Subcutaneous abdominal adipose tissue (tissue), 5 donors: ENCODE data around the gene ZFHX3.

Source experiments
- H3K27ac ChIP-seq: one replicate; pipeline ENCODE4 v1.7.0; 2013; ENCODE audit warnings: low read depth, mild to moderate bottlenecking, inconsistent platforms, low read length, moderate library complexity
- H3K27me3 ChIP-seq, 5 donors: one replicate each; pipeline ENCODE4 v1.7.0; 2013; ENCODE audit warnings: low read length in 5 of 5, inconsistent platforms in 1 of 5; ENCODE audit not compliant: control insufficient read depth in 5 of 5, insufficient read depth in 4 of 5
- H3K36me3 ChIP-seq, 5 donors: one replicate each; pipeline ENCODE4 v1.7.0; 2013; ENCODE audit warnings: low read length in 5 of 5; ENCODE audit not compliant: control insufficient read depth in 5 of 5, insufficient read depth in 5 of 5
- H3K4me1 ChIP-seq, 5 donors: one replicate each; pipeline ENCODE4 v1.7.0; 2013; ENCODE audit warnings: low read length in 5 of 5, mild to moderate bottlenecking in 3 of 5, moderate library complexity in 1 of 5; ENCODE audit not compliant: control insufficient read depth in 5 of 5, insufficient read depth in 5 of 5
- H3K4me3 ChIP-seq, 5 donors: one replicate each; pipeline ENCODE4 v1.7.0; 2013; ENCODE audit warnings: low read length in 5 of 5, low read depth in 1 of 5
- H3K9ac ChIP-seq, 5 donors: one replicate each; pipeline ENCODE4 v1.7.0; 2013; ENCODE audit warnings: low read length in 5 of 5, mild to moderate bottlenecking in 4 of 5, moderate library complexity in 3 of 5
- H3K9me3 ChIP-seq, 5 donors: one replicate each; pipeline ENCODE4 v1.7.0; 2013; ENCODE audit warnings: low read length in 5 of 5; ENCODE audit not compliant: control insufficient read depth in 5 of 5
- donor health status: healthy.
- donor health status: healthy.
- donor health status: healthy.
- donor health status: healthy.
- donor health status: healthy.

Gene ZFHX3

DNA sequence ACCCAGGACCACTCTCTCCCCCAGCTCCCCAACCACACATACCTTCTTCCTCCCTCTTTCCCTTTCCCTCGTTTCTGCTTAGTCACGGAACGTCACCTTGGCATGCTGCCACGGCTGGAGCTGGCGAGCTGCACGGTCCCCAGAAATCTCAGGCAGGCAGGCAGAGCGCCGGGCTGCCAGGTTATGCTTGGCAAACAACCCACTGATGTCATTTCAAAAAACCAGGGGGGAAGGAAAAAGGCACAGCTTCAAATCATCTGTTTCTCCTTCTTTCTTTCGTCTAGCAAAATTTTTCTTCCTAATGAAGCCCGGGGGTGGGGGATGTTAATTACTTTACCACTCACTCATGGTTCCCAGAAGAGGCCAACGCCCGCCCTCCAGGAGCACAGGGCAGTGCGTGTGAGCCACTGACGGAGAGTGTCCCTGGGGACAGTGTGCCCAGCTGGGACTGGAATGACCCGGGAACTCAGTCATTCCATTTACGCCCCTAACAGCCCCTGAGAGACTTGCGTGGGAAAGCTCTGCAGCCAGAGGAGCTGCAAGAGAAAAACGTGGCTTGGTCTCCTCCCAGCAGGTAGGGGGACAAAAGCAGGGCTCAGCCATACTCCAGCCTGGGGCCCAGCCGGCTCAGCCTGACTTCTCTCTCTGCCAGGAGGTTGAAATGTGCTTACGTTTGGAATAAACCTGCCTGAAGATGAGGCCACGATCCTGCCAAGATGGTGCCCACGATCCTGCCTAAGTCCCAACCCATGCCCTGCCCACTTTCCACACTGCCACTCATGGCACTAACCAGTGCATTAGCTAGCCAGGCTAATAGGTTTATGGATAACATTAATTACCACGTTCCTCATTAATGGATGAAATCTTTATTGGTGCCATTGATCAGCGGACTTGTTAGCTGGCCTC is 198.9 kb downstream of the ZFHX3 start:
- Histone ChIP-seq H3K4me1 (peaks cover 5 to 47% (median 31%) of the 10 kb centered on the region in 5 donors), H3K9me3 (no peaks in the 10 kb centered on the region), H3K4me3 (peak overlapping the region in 3 of 5 donors; percentile 13 to 31 (median 17)), H3K36me3 (peaks cover 0 to 2% (median 0%) of the 10 kb centered on the region in 5 donors), H3K27ac (no peak overlapping the region), H3K9ac (no peak overlapping the region), H3K27me3 (no peaks in the 10 kb centered on the region)

DNA sequence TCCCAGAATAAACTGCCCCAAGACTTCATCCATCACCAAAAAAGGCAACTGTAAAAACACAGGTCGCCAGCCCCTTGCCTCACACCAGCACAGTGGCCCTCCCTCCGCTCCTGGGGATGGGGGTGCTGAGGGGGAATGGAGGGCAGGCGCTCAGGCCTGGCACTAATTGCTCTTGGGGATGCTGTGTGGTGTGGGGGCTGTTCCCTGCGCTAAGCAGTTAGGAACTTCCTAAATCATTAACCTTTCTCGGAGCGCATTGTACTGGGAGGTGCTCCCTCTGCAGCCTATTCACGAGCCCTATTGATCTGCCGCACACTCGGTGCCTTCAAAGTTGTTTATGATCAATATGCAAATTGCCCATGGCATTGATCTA is 199.9 kb downstream of the ZFHX3 start:
- Histone ChIP-seq H3K27ac (no peak overlapping the region), H3K4me3 (no peak overlapping the region), H3K9me3 (no peaks in the 10 kb centered on the region), H3K4me1 (peaks cover 3 to 42% (median 21%) of the 10 kb centered on the region in 5 donors), H3K36me3 (peaks cover 0 to 2% (median 0%) of the 10 kb centered on the region in 5 donors), H3K9ac (peak overlapping the region in 1 of 5 donors; percentile 12), H3K27me3 (no peaks in the 10 kb centered on the region)

DNA sequence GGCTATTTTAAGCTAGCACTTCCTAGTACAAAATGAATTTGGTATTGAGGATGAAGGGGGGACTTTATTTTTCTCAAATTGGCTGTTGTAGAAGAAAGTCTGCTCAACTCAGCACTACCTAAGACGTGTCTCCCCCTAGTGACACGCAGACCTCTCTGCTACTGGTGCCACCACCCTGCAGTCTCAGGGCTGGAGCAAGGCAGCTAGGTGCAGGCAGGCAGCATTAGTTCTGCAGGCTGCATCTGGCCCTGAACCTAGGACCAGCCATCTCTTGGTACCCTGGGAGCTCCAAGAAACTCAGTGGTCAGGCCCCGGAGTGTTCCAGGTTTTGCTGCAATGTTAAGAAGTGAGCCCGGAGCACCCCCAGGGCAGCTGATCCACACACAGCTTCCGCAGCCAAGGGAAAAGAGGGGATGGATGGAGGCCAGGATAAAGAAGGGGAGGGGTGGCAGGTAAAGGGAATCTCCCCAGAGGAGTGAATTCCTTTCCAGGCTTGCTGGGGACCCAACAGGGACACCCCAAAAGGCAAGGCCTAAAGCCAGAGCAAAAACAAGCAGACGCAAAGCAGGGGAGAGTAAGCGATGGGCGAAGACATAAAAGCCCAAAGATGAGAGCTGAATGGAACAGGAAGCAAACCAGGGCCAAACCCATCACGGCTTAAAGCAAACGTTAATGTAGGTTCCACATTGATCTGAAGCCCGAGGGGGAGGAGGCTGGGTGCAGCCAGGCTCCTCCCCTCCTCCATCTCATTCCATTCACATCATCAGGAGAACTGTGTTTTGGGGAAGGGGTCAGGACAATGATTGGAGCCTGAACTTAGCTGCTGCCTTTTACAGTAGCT is 200.5 kb downstream of the ZFHX3 start:
- Histone ChIP-seq H3K36me3 (peaks cover 0 to 2% (median 0%) of the 10 kb centered on the region in 5 donors), H3K4me1 (peaks cover 3 to 42% (median 20%) of the 10 kb centered on the region in 5 donors), H3K27me3 (no peaks in the 10 kb centered on the region), H3K9ac (peak overlapping the region in 1 of 5 donors; percentile 12), H3K27ac (no peak overlapping the region), H3K4me3 (no peak overlapping the region), H3K9me3 (no peaks in the 10 kb centered on the region)

DNA sequence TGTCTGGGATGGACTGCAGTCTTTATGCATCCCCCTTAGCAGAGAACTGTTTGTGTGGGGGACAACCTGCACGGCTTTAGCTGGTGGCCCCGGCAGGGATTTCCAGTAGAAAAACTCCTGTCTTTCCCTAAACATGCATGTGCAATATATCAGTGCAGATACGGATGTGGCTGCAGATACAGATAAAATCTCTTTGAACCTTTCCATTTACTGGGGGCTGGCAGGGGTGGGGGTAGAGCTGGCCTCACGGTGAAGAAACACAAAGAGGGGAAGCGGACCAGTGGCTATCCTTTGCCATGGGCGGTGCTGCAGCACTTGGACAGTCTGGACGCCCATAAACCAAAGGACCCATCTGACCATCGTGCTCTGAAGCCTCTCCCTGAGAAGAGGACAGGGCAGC is 201.3 kb downstream of the ZFHX3 start:
- Histone ChIP-seq H3K4me1 (peaks cover 3 to 43% (median 22%) of the 10 kb centered on the region in 5 donors), H3K27ac (no peak overlapping the region), H3K9me3 (no peaks in the 10 kb centered on the region), H3K27me3 (no peaks in the 10 kb centered on the region), H3K9ac (no peak overlapping the region), H3K4me3 (no peak overlapping the region), H3K36me3 (peaks cover 0 to 2% (median 0%) of the 10 kb centered on the region in 5 donors)

DNA sequence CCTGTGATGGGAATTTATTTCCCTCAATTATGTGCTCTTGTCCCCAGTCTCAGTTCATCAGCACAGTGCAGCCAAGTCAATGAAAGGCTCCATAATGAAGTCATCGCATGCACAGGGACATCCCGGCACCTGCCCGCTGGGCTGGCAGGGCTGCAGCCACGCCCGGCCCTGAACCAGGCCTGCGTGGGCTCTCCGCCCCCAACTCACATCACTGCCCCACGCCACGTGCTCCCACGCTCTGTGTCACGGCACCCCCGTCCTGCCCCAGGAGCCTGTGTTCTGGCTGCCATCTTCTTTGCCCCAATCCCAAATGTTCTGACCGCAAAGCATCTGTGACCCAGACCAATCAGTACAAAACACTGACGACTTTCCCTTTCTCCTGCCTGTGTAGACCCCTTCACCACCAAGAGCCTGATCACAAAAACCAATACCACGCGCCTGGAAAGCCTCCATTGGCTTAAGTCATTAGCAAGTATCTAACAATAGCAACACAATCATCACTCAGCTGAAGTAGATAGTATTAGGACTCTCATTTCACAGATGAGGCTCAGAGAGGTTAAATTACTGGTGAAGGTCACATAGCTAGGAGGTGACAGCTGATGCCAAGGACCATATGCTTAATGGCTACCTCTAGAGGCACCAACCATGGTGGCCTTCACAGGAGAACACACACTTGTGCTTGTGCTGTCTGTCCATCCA is 202.5 kb downstream of the ZFHX3 start:
- Histone ChIP-seq H3K9ac (no peak overlapping the region), H3K27me3 (no peaks in the 10 kb centered on the region), H3K4me1 (peaks cover 3 to 48% (median 30%) of the 10 kb centered on the region in 5 donors), H3K27ac (no peak overlapping the region), H3K4me3 (no peak overlapping the region), H3K36me3 (peaks cover 0 to 2% (median 0%) of the 10 kb centered on the region in 5 donors), H3K9me3 (no peaks in the 10 kb centered on the region)

DNA sequence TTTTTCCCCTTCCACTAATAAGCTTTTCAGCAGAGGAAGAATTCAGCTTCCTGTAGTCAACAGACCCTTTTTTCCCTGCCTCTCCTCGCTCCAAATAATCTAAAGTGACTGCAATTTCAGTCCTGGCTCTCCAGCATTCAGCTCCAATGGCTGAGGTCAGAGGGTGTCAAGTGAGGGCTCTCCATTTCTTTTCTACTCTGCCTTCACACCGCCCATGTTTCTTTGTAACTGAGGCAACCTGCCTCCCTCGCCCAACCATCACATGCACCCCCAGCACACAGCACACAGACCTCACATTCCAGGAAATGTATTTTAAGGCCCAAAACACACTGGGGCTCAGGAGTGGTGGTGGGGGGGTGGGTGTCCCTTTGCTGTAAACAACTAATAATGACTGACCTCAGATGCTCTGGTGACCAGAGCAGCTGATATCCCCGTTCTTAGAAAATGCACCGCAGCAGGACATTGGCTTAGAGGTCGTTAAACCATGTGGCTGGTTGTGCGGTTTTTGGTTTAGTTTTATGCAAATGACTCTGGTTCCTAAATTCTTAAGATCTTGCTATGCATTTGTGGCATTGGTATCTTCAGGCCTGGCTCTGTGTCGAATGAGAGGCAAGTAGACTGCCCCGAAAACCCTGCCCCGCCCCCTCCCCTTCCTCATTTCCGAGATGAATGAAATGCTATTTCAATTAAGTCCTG is 203.6 kb downstream of the ZFHX3 start:
- Histone ChIP-seq H3K36me3 (peaks cover 0 to 2% (median 0%) of the 10 kb centered on the region in 5 donors), H3K27me3 (no peaks in the 10 kb centered on the region), H3K4me1 (peaks cover 3 to 42% (median 29%) of the 10 kb centered on the region in 5 donors), H3K9me3 (no peaks in the 10 kb centered on the region), H3K4me3 (no peak overlapping the region), H3K9ac (no peak overlapping the region), H3K27ac (no peak overlapping the region)

DNA sequence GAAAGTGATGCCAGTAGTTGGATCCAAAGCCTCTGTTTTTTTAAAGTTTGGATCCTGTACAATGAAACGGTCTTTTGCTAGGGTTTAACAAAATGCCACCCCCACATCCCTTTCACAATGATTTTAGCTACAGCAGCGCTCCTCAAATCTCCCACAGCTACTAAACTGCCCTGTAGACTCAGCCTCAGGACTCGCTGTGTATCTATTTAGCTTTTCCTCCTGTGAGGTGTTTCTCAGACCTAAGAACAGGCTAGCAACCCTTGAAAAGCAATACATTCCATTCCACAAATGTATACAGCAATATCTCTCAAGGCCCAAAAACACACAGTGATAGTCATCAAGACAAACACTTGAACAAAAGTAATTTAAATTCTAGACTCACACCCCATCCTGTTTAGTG is 206.4 kb downstream of the ZFHX3 start:
- no peak overlapping the region for H3K27ac ChIP-seq
- peaks cover 0 to 2% (median 0%) of the 10 kb centered on the region in 5 donors for H3K36me3 ChIP-seq
- H3K4me1 ChIP-seq, result peaks cover 4 to 20% (median 14%) of the 10 kb centered on the region in 5 donors
- H3K27me3 ChIP-seq, result no peaks in the 10 kb centered on the region
- no peak overlapping the region for H3K4me3 ChIP-seq
- no peaks in the 10 kb centered on the region for H3K9me3 ChIP-seq
- no peak overlapping the region for H3K9ac ChIP-seq

DNA sequence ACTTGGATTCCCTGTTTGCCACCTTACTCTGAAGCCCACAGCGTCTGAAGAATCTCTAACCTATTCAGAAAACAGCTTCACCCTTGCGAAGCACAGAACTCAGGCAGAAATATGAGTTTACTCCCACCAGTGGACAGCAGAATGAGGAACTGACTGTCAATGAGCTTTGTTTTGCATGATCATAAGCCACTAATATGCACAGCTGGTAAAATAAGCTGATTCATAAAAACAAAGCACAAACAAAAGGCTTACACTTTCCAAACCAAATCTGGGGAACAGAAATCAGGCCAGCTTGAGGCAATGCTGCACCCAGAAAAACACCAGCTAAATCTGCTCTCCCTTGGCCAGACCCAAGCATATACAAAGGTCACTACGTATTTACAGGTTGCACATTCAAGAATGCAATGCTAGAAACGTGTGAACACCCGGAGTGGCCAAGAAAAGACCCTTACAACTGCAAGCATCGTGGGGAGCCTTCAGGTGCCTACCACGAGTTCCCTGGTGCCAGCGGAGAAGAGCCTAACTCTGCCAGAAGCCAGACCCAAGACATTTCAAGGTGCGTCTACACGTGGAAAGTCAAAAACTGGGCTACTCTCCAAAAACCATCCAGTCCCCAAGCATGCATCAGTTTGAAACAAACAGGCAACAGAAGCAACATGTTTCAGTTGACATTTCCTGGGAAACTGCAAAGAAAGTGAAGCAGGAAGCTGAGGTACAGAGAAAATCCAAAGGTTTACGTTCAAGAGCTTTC is 207.1 kb downstream of the ZFHX3 start:
- no peak overlapping the region for H3K27ac ChIP-seq
- peaks cover 4 to 20% (median 12%) of the 10 kb centered on the region in 5 donors for H3K4me1 ChIP-seq
- H3K9me3 ChIP-seq, result no peaks in the 10 kb centered on the region
- H3K4me3 ChIP-seq, result no peak overlapping the region
- H3K27me3 ChIP-seq, result no peaks in the 10 kb centered on the region
- H3K36me3 ChIP-seq, result peaks cover 0 to 5% (median 0%) of the 10 kb centered on the region in 5 donors
- no peak overlapping the region for H3K9ac ChIP-seq

DNA sequence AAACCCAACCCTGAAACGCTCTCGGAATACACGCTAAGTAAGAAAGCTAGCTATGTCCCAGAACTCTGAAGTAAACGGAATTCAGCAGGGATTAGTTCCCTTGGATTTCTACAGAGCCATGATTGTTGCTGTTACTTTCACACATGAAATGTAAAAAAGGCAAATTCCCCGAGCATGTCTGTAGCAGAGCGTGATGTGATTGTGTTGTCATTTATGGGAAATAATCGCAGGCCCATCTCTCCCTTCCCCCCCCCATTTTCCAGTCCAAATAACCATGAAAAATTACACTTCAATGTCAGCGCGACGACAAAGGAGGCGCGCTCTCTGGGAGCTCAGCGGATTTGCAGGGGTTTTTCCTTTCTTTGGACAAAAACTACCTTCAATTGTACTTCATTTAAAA is 209.0 kb downstream of the ZFHX3 start:
- Histone ChIP-seq H3K4me3 (no peak overlapping the region), H3K4me1 (peaks cover 4 to 17% (median 12%) of the 10 kb centered on the region in 5 donors), H3K27ac (no peak overlapping the region), H3K36me3 (peaks cover 0 to 2% (median 0%) of the 10 kb centered on the region in 5 donors), H3K27me3 (no peaks in the 10 kb centered on the region), H3K9ac (no peak overlapping the region), H3K9me3 (no peaks in the 10 kb centered on the region)
